Neural progenitor cell (in vitro differentiated cells): ENCODE measurements around the gene ZNF654. TPM values are rescaled to one million over a fixed set of nuclear protein-coding genes. Genes with fewer than 3 reads are reported as not detected.

Experiments used
- DNase-seq: peaks from one replicate; pipeline ENCODE4 v3.0.0-alpha.2; 2016; ENCODE audit warnings: low spot score
- H2AFZ ChIP-seq: fragments of 200-600 bp; sonication (generic); replicated peaks from 2 replicates; pipeline ENCODE4 v1.6.1; 2016; ENCODE audit warnings: antibody characterized with exemption
- H3F3A ChIP-seq: fragments of 200-600 bp; sonication (generic); 2 replicates; pipeline ENCODE4 v1.6.1; 2016; ENCODE audit warnings: antibody characterized with exemption, low read depth
- H3K27ac ChIP-seq: fragments of 200-600 bp; sonication (generic); 2 replicates; pipeline ENCODE4 v1.5.1; 2016; ENCODE audit warnings: mild to moderate bottlenecking
- H3K27me3 ChIP-seq: fragments of 200-600 bp; sonication (generic); 2 replicates; pipeline ENCODE4 v1.6.1; 2016; ENCODE audit warnings: mild to moderate bottlenecking, moderate library complexity
- H3K36me3 ChIP-seq: fragments of 200-600 bp; sonication (generic); 2 replicates; pipeline ENCODE4 v1.5.1; 2016
- H3K4me1 ChIP-seq: fragments of 200-600 bp; sonication (generic); 2 replicates; pipeline ENCODE4 v1.6.1; 2016; ENCODE audit warnings: mixed run types
- H3K4me2 ChIP-seq: fragments of 200-600 bp; sonication (generic); 2 replicates; pipeline ENCODE4 v1.6.1; 2016
- H3K4me3 ChIP-seq: fragments of 200-600 bp; sonication (generic); 2 replicates; pipeline ENCODE4 v1.5.1; 2016
- H3K79me2 ChIP-seq: fragments of 200-600 bp; sonication (generic); 2 replicates; pipeline ENCODE4 v1.6.1; 2016; ENCODE audit warnings: low read depth
- H3K9ac ChIP-seq: fragments of 200-600 bp; sonication (generic); 2 replicates; pipeline ENCODE4 v1.6.1; 2016
- H3K9me3 ChIP-seq: fragments of 200-600 bp; sonication (generic); 2 replicates; pipeline ENCODE4 v1.5.1; 2016; ENCODE audit warnings: low read depth
- H4K20me1 ChIP-seq: fragments of 200-600 bp; sonication (generic); 2 replicates; pipeline ENCODE4 v1.6.1; 2016; ENCODE audit warnings: low read depth
- H3K27ac Mint-ChIP-seq: 3 replicates; pipeline ENCODE4 v1.8.0; 2021; ENCODE audit warnings: mixed read lengths
- H3K27me3 Mint-ChIP-seq: 2 replicates; pipeline ENCODE4 v1.8.0; 2022; ENCODE audit warnings: low read depth, mild to moderate bottlenecking, inconsistent platforms, moderate library complexity, mixed read lengths; ENCODE audit not compliant: insufficient read depth
- H3K36me3 Mint-ChIP-seq: 3 replicates; pipeline ENCODE4 v1.8.0; 2021; ENCODE audit warnings: mixed read lengths
- H3K4me1 Mint-ChIP-seq: 3 replicates; pipeline ENCODE4 v1.8.0; 2021; ENCODE audit warnings: mixed read lengths
- H3K4me3 Mint-ChIP-seq: 3 replicates; pipeline ENCODE4 v1.8.0; 2021; ENCODE audit warnings: mild to moderate bottlenecking, moderate library complexity, mixed read lengths
- H3K9me3 Mint-ChIP-seq: 3 replicates; pipeline ENCODE4 v1.8.0; 2020; ENCODE audit warnings: mixed read lengths
- EZH2 ChIP-seq: fragments of 200-600 bp; sonication (generic); IDR thresholded peaks from 2 replicates; pipeline ENCODE4 v1.6.1; 2017; ENCODE audit warnings: antibody characterized with exemption, mild to moderate bottlenecking, moderate library complexity
- EZH2phosphoT487 ChIP-seq: fragments of 200-600 bp; sonication (generic); IDR thresholded peaks from 2 replicates; pipeline ENCODE4 v1.6.1; 2017; ENCODE audit warnings: antibody characterized with exemption
- total RNA-seq: library from RNA; depleted of rRNA; stranded (reverse); fragments of >200 nt; gene quantifications from 2 replicates; pipeline ENCODE4 v1.2.3, GENCODE V29; 2015; ENCODE audit warnings: low replicate concordance
- TF ChIP-seq, protein P1 (sequence below): fragments of 200-600 bp; sonication (generic); IDR thresholded peaks from 2 replicates; pipeline ENCODE4 v1.5.1; 2017; ENCODE audit warnings: antibody characterized with exemption, mild to moderate bottlenecking

Gene ZNF654
- total RNA-seq, 1 donor from 2014 or later = 18.9 TPM

DNA sequence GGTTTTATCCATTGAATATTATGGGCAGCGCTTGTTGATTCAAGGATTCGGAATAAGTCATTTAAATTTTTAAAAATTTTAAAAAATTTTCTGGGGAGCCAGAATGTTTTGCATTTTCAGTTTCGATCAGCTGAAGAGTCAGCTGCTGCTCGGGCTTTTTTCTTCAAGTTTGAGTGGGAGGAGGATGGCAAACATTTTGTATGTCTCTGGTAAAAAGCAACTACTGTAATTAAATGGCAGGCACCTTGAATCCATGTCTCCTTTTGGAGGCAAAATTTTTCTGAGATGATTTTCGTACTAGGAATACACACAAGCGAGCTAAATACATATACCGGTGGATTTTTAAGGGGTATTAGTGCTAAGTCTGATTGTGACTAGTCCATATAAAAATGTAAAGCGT lies 91.3 kb downstream of the ZNF654 start:
- H3K36me3 ChIP-seq = peaks cover 8% of the 10 kb centered on the region
- Mint-ChIP-seq H3K27ac (peak overlapping the region; percentile 99), H3K4me3 (peak overlapping the region; percentile 97), H3K9me3 (no peaks in the 10 kb centered on the region), H3K4me1 (peaks cover 29% of the 10 kb centered on the region), H3K36me3 (peaks cover 16% of the 10 kb centered on the region), H3K27me3 (peaks cover 4% of the 10 kb centered on the region)
- no peak for DNase-seq
- no peaks in the 10 kb centered on the region for H3K9me3 ChIP-seq
- H3F3A ChIP-seq = no peaks in the 10 kb centered on the region
- H3K9ac ChIP-seq = peak overlapping the region; percentile 87
- peaks cover 8% of the 10 kb centered on the region for H4K20me1 ChIP-seq
- peaks cover 11% of the 10 kb centered on the region for H3K4me1 ChIP-seq
- H3K79me2 ChIP-seq = peaks cover 97% of the 10 kb centered on the region
- peak overlapping the region; percentile 90 for H2AFZ ChIP-seq
- no peaks in the 10 kb centered on the region for H3K27me3 ChIP-seq
- peak overlapping the region; percentile 87 for H3K4me2 ChIP-seq
- no peak overlapping the region for H3K27ac ChIP-seq
- H3K4me3 ChIP-seq = peak overlapping the region; percentile 93
- TF ChIP-seq EZH2 = no peak

DNA sequence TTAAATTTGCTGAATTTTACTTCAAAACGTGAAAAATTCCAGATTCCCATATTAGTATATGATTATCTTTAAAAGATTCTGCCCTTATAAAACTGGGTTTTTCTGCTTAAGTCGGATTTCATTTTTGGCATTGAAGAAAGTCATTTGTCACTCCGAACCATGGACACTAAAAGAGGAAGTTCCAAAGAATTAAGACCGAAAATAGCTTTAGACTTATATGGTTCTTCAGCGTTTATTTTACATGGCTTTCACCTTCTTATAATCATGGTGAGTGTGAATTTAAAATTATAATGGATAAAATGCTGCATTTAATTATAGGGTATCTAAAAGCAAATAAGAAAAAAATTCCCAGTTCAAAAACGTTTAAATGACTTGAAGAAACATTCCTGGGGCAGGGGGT lies 91.8 kb downstream of the ZNF654 start:
- Mint-ChIP-seq H3K27me3 (peaks cover 4% of the 10 kb centered on the region), H3K4me1 (peaks cover 29% of the 10 kb centered on the region), H3K36me3 (peaks cover 18% of the 10 kb centered on the region), H3K4me3 (peak overlapping the region; percentile 97), H3K27ac (no peak overlapping the region), H3K9me3 (no peaks in the 10 kb centered on the region)
- Histone ChIP-seq H3K4me3 (peak overlapping the region; percentile 93), H3K9ac (peak overlapping the region; percentile 87), H3F3A (no peaks in the 10 kb centered on the region), H3K4me1 (peaks cover 11% of the 10 kb centered on the region), H3K79me2 (peaks cover 96% of the 10 kb centered on the region), H3K27me3 (no peaks in the 10 kb centered on the region), H3K9me3 (no peaks in the 10 kb centered on the region), H3K4me2 (peak overlapping the region; percentile 87), H3K27ac (no peak overlapping the region), H4K20me1 (peaks cover 8% of the 10 kb centered on the region), H2AFZ (no peak overlapping the region), H3K36me3 (peaks cover 8% of the 10 kb centered on the region)
- DNase-seq = no peak
- TF ChIP-seq EZH2phosphoT487 = no peak
- TF ChIP-seq, protein P1, sequence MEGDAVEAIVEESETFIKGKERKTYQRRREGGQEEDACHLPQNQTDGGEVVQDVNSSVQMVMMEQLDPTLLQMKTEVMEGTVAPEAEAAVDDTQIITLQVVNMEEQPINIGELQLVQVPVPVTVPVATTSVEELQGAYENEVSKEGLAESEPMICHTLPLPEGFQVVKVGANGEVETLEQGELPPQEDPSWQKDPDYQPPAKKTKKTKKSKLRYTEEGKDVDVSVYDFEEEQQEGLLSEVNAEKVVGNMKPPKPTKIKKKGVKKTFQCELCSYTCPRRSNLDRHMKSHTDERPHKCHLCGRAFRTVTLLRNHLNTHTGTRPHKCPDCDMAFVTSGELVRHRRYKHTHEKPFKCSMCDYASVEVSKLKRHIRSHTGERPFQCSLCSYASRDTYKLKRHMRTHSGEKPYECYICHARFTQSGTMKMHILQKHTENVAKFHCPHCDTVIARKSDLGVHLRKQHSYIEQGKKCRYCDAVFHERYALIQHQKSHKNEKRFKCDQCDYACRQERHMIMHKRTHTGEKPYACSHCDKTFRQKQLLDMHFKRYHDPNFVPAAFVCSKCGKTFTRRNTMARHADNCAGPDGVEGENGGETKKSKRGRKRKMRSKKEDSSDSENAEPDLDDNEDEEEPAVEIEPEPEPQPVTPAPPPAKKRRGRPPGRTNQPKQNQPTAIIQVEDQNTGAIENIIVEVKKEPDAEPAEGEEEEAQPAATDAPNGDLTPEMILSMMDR = no peak
- no peak for TF ChIP-seq EZH2

DNA sequence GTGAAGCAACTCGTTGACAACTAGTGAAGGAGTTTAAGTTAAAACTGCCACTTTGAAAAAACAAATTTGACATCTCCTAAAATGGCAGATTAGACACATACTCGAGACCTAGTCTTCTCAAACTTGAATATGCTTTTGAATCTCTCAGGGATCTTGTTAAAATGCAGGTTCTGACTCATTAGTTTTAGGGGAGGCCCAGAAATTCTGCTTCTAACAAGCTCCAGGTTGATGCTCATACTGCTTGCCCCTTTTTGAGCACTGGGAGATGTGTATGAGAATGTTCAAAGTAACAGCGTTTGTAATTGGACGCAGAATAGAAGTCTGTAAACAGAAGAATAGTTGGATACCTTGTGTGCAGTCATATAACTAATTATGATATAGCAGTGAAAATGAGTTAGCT lies 92.3 kb downstream of the ZNF654 start:
- H3K9me3 Mint-ChIP-seq = no peaks in the 10 kb centered on the region
- Histone ChIP-seq H3K9ac (no peak overlapping the region), H3K9me3 (no peaks in the 10 kb centered on the region), H3F3A (no peaks in the 10 kb centered on the region), H3K27ac (no peak overlapping the region), H3K4me2 (peak overlapping the region; percentile 87), H3K79me2 (peaks cover 96% of the 10 kb centered on the region), H3K4me1 (peaks cover 11% of the 10 kb centered on the region), H3K36me3 (peaks cover 8% of the 10 kb centered on the region), H3K4me3 (peak overlapping the region; percentile 93), H3K27me3 (no peaks in the 10 kb centered on the region), H4K20me1 (peaks cover 13% of the 10 kb centered on the region), H2AFZ (no peak overlapping the region)
- no peak for TF ChIP-seq EZH2phosphoT487
- TF ChIP-seq, protein P1 = no peak
- no peak for TF ChIP-seq EZH2
- peaks cover 29% of the 10 kb centered on the region for H3K4me1 Mint-ChIP-seq
- H3K4me3 Mint-ChIP-seq = peak overlapping the region; percentile 97
- H3K36me3 Mint-ChIP-seq = peaks cover 24% of the 10 kb centered on the region
- no peak overlapping the region for H3K27ac Mint-ChIP-seq
- H3K27me3 Mint-ChIP-seq = peaks cover 4% of the 10 kb centered on the region
- no peak for DNase-seq

DNA sequence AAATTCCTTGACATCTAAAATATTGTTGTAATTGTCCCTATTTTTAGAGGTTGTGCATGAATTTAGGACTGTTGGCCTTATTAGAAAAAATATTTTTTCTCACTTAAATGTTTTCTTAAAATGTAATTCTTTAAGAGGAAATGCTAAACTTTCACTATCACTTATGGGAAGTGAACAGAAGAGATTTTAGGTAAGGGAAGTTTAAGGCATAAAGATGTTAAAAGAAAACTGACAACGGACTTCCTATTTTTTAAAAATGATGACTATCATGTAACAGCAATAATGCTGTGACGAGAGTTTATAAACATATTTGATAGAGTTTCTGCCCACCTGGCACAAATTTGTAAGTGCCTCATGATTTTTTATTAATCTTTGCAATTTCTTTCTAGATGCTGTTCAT lies 93.8 kb downstream of the ZNF654 start:
- Mint-ChIP-seq H3K27ac (no peak overlapping the region), H3K36me3 (peaks cover 29% of the 10 kb centered on the region), H3K4me1 (peaks cover 21% of the 10 kb centered on the region), H3K27me3 (peaks cover 4% of the 10 kb centered on the region), H3K9me3 (no peaks in the 10 kb centered on the region), H3K4me3 (no peak overlapping the region)
- H3K9ac ChIP-seq = no peak overlapping the region
- no peaks in the 10 kb centered on the region for H3K9me3 ChIP-seq
- peaks cover 17% of the 10 kb centered on the region for H4K20me1 ChIP-seq
- H2AFZ ChIP-seq = no peak overlapping the region
- no peak overlapping the region for H3K4me2 ChIP-seq
- no peak for DNase-seq
- H3K27ac ChIP-seq = no peak overlapping the region
- H3K4me1 ChIP-seq = peaks cover 11% of the 10 kb centered on the region
- H3F3A ChIP-seq = no peaks in the 10 kb centered on the region
- H3K27me3 ChIP-seq = no peaks in the 10 kb centered on the region
- H3K4me3 ChIP-seq = no peak overlapping the region
- peaks cover 17% of the 10 kb centered on the region for H3K36me3 ChIP-seq
- TF ChIP-seq, protein P1 = no peak
- TF ChIP-seq EZH2 (no peak), EZH2phosphoT487 (no peak)
- peaks cover 96% of the 10 kb centered on the region for H3K79me2 ChIP-seq
